Measurements from ENCODE around the gene GEMIN7.
A peak's percentile ranks its signal among the peaks of the same experiment; 100 is the strongest.

Gene GEMIN7

GRCh38 chr19:45079063-45079910 lies at the start of gene GEMIN7:
GEMIN7 (plus strand) TSS chr19:45079260; CDS start chr19:45090115, 10,855 bp downstream.
- ChIA-PET CTCF (interaction anchor here (0.8 to 2.6 kb wide), 4 partner anchors 10 to 170 kb away, joined by 3 to 10 read pairs (median 4); no protein-coding TSS in a partner anchor), POLR2A (interaction anchor here (0.6 to 1.1 kb wide), 4 partner anchors 8 to 14 kb away, joined by 3 to 7 read pairs (median 4); partner anchors contain the start of gene PPP1R37)
- TF ChIP-seq, protein P1, sequence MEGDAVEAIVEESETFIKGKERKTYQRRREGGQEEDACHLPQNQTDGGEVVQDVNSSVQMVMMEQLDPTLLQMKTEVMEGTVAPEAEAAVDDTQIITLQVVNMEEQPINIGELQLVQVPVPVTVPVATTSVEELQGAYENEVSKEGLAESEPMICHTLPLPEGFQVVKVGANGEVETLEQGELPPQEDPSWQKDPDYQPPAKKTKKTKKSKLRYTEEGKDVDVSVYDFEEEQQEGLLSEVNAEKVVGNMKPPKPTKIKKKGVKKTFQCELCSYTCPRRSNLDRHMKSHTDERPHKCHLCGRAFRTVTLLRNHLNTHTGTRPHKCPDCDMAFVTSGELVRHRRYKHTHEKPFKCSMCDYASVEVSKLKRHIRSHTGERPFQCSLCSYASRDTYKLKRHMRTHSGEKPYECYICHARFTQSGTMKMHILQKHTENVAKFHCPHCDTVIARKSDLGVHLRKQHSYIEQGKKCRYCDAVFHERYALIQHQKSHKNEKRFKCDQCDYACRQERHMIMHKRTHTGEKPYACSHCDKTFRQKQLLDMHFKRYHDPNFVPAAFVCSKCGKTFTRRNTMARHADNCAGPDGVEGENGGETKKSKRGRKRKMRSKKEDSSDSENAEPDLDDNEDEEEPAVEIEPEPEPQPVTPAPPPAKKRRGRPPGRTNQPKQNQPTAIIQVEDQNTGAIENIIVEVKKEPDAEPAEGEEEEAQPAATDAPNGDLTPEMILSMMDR (IDR thresholded peaks at IDR 0.05; ENCODE audit: insufficient read depth, low read length, missing control alignments): no peak
- peak within 1 kb of the TSS; percentile 97 for H3K4me3 ChIP-seq (ENCODE audit: low read depth, low read length)
- DNase-seq (ENCODE audit: low read depth, low spot score): no peak

GRCh38 chr19:45030825-45031224 lies 48.2 kb upstream of the GEMIN7 start:
- no peak for DNase-seq (ENCODE audit: low read depth, low spot score)
- POLR2A ChIA-PET: no interaction called here
- TF ChIP-seq, protein P1 (IDR thresholded peaks at IDR 0.05; ENCODE audit: insufficient read depth, low read length, missing control alignments): no peak
- no peak overlapping the region for H3K4me3 ChIP-seq (ENCODE audit: low read depth, low read length)
- CTCF ChIA-PET: interaction anchor here (0.6 to 1.3 kb wide), 2 partner anchors 11 to 58 kb away, joined by 3 read pairs; no protein-coding TSS in a partner anchor

GRCh38 chr19:45032421-45032820 lies 46.6 kb upstream of the GEMIN7 start:
- ChIA-PET CTCF (interaction anchor here (1.3 kb wide), 2 partner anchors 10 to 15 kb away, joined by 3 to 4 read pairs; no protein-coding TSS in a partner anchor), POLR2A (no interaction called here)
- no peak for DNase-seq (ENCODE audit: low read depth, low spot score)
- TF ChIP-seq, protein P1 (IDR thresholded peaks at IDR 0.05; ENCODE audit: insufficient read depth, low read length, missing control alignments): no peak
- H3K4me3 ChIP-seq (ENCODE audit: low read depth, low read length): no peak overlapping the region

DNA sequence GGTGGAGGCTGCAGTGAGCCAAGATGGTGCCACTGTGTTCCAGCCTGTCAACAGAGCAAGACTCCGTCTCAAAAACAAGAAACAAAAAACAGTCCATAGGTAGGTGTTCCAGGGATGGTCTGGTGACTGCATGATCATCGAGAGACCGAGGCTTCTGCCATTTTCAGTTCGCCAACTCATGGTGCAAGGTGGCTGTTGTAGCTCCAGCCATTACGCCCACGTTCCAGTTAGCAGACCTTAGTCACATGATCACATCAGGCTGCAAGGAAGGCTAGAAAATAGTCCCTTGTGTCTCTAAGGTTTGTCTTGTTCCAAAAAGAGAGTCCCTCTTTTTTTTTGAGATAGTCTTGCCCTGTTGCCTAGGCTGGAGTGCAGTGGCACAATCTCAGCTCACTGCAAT lies 43.3 kb upstream of the GEMIN7 start:
- TF ChIP-seq, protein P1 (IDR thresholded peaks at IDR 0.05; ENCODE audit: insufficient read depth, low read length, missing control alignments): no peak

DNA sequence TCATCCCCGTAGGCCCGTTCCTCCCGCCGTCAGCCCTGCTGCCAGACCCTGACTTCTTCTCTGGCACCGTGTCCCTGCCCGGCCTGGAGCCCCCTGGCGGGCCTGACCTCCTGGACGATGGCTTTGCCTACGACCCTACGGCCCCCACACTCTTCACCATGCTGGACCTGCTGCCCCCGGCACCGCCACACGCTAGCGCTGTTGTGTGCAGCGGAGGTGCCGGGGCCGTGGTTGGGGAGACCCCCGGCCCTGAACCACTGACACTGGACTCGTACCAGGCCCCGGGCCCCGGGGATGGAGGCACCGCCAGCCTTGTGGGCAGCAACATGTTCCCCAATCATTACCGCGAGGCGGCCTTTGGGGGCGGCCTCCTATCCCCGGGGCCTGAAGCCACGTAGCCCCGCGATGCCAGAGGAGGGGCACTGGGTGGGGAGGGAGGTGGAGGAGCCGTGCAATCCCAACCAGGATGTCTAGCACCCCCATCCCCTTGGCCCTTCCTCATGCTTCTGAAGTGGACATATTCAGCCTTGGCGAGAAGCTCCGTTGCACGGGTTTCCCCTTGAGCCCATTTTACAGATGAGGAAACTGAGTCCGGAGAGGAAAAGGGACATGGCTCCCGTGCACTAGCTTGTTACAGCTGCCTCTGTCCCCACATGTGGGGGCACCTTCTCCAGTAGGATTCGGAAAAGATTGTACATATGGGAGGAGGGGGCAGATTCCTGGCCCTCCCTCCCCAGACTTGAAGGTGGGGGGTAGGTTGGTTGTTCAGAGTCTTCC lies 41.5 kb upstream of the GEMIN7 start:
- no peak for DNase-seq (ENCODE audit: low read depth, low spot score)
- CTCF ChIA-PET: interaction anchor here (0.6 to 8.7 kb wide), 4 partner anchors 22 to 85 kb away, joined by 3 to 85 read pairs (median 4); no protein-coding TSS in a partner anchor
- POLR2A ChIA-PET: no interaction called here
- H3K4me3 ChIP-seq (ENCODE audit: low read depth, low read length): no peak overlapping the region
- TF ChIP-seq, protein P1 (IDR thresholded peaks at IDR 0.05; ENCODE audit: insufficient read depth, low read length, missing control alignments): no peak

More for the DNA sequence above, 43.3 kb upstream of the GEMIN7 start:
- ChIA-PET POLR2A (no interaction called here), CTCF (interaction anchor here (1.5 kb wide), 1 partner anchor 23 kb away, joined by 4 read pairs; no protein-coding TSS in a partner anchor)
- H3K4me3 ChIP-seq (ENCODE audit: low read depth, low read length): no peak overlapping the region
- DNase-seq (ENCODE audit: low read depth, low spot score): no peak
